D341Med (cell line): ENCODE data around the gene UBA3.

Experiments
- DNase-seq: peaks from one replicate; pipeline ENCODE4 v3.0.0; 2012; ENCODE audit warnings: low spot score

The UBA3 gene

GRCh38 chr3:69097407-69098086 is 17.4 kb upstream of the UBA3 start:
- no peak for DNase-seq

GRCh38 chr3:69096299-69096698 is 16.1 kb upstream of the UBA3 start:
- no peak for DNase-seq

GRCh38 chr3:69095636-69096035 is 15.5 kb upstream of the UBA3 start:
- DNase-seq, result no peak

GRCh38 chr3:69094467-69095205 is 14.5 kb upstream of the UBA3 start:
- no peak for DNase-seq

- DNase-seq, result no peak
Measured at GRCh38 chr3:69092030-69092516, 11.9 kb upstream of the UBA3 start.

GRCh38 chr3:69091389-69092029 is 11.3 kb upstream of the UBA3 start:
- DNase-seq, result no peak

GRCh38 chr3:69090021-69090420 is 9.9 kb upstream of the UBA3 start:
- DNase-seq, result no peak

GRCh38 chr3:69088063-69088462 is 7.9 kb upstream of the UBA3 start:
- no peak for DNase-seq

GRCh38 chr3:69087030-69087791 is 7.0 kb upstream of the UBA3 start:
- DNase-seq, result no peak

GRCh38 chr3:69085833-69086722 is 5.9 kb upstream of the UBA3 start:
- DNase-seq, result peak; percentile 66

- DNase-seq, result peak; percentile 48
Measured at GRCh38 chr3:69085168-69085832, 5.1 kb upstream of the UBA3 start.

GRCh38 chr3:69084326-69085167 is 4.4 kb upstream of the UBA3 start, which contains the start of gene ARL6IP5:
ARL6IP5 (plus strand) TSS chr3:69084937; CDS start chr3:69085048, 111 bp downstream.
- peak; percentile 84 for DNase-seq

- no peak for DNase-seq
Measured at GRCh38 chr3:69082805-69083204, 2.6 kb upstream of the UBA3 start.

- no peak for DNase-seq
Measured at GRCh38 chr3:69082361-69082760, 2.2 kb upstream of the UBA3 start.

- peak; percentile 51 for DNase-seq
Measured at GRCh38 chr3:69081583-69082262, 1.6 kb upstream of the UBA3 start.

- DNase-seq, result peak; percentile 66
Measured at GRCh38 chr3:69079269-69080159, 651 bp downstream of the UBA3 start.

GRCh38 chr3:69072928-69073327 is 7.2 kb downstream of the UBA3 start:
- no peak for DNase-seq

GRCh38 chr3:69066121-69066520 is 14.0 kb downstream of the UBA3 start:
- no peak for DNase-seq
